Mesenchymal stem cell (in vitro differentiated cells and primary cell): ENCODE data around the gene SH3BP2.

Experiments
- DNase-seq: peaks from one replicate; pipeline ENCODE4 v3.0.0-alpha.2; 2013
- H2AFZ ChIP-seq: one replicate; pipeline ENCODE4 v1.6.1; 2013; ENCODE audit warnings: low read depth, mild to moderate bottlenecking, control low read depth, inconsistent platforms, low read length, moderate library complexity
- H2AK5ac ChIP-seq: 2 replicates; pipeline ENCODE4 v1.6.1; 2013; ENCODE audit warnings: low read length, moderate library complexity, mild to moderate bottlenecking, inconsistent platforms; ENCODE audit not compliant: severe bottlenecking
- H2BK120ac ChIP-seq: one replicate; pipeline ENCODE4 v1.6.1; 2013; ENCODE audit warnings: low read depth, mild to moderate bottlenecking, inconsistent platforms, low read length, moderate library complexity
- H2BK12ac ChIP-seq, 2 experiments: one replicate each; pipeline ENCODE4 v1.6.1; 2013; ENCODE audit warnings: inconsistent platforms in 2 of 2, low read length in 2 of 2, mild to moderate bottlenecking in 2 of 2, moderate library complexity in 2 of 2, control low read depth in 1 of 2
- H2BK15ac ChIP-seq: one replicate; pipeline ENCODE4 v1.6.1; 2013; ENCODE audit warnings: mild to moderate bottlenecking, low read depth, inconsistent platforms; ENCODE audit not compliant: poor library complexity, severe bottlenecking
- H2BK5ac ChIP-seq: 2 replicates; pipeline ENCODE4 v1.6.1; 2013; ENCODE audit warnings: low read depth, mild to moderate bottlenecking, low read length, control low read depth, inconsistent platforms; ENCODE audit not compliant: poor library complexity, severe bottlenecking
- H3K14ac ChIP-seq, 2 experiments: one replicate each; pipeline ENCODE4 v1.6.1; 2013; ENCODE audit warnings: inconsistent platforms in 2 of 2, low read length in 2 of 2, control low read depth in 1 of 2, mild to moderate bottlenecking in 1 of 2, moderate library complexity in 1 of 2
- H3K18ac ChIP-seq, 2 experiments: one replicate each; pipeline ENCODE4 v1.6.1; 2013; ENCODE audit warnings: inconsistent platforms in 2 of 2, low read length in 2 of 2, control low read depth in 1 of 2, low read depth in 1 of 2, mild to moderate bottlenecking in 1 of 2
- H3K23ac ChIP-seq, 2 experiments: one replicate each; pipeline ENCODE4 v1.6.1; 2013; ENCODE audit warnings: inconsistent platforms in 2 of 2, low read length in 2 of 2, mild to moderate bottlenecking in 2 of 2, moderate library complexity in 2 of 2, control low read depth in 1 of 2
- H3K27ac ChIP-seq: 2 replicates; pipeline ENCODE4 v1.5.1; 2013; ENCODE audit warnings: mild to moderate bottlenecking, moderate library complexity, low read length, control low read depth, inconsistent platforms; ENCODE audit not compliant: poor library complexity, severe bottlenecking
- H3K27me3 ChIP-seq, 2 experiments: 2 replicates each; pipeline versions ENCODE4 v1.6.1 to v1.7.0; 2013; ENCODE audit warnings: low read length in 2 of 2, mild to moderate bottlenecking in 2 of 2, moderate library complexity in 2 of 2, control low read depth in 1 of 2, inconsistent platforms in 1 of 2; ENCODE audit not compliant: control insufficient read depth in 1 of 2, insufficient read depth in 1 of 2
- H3K36me3 ChIP-seq, 2 experiments: 2 replicates each; pipeline versions ENCODE4 v1.6.1 to v1.7.0; 2013; ENCODE audit warnings: low read length in 2 of 2, control low read depth in 1 of 2, inconsistent platforms in 1 of 2, low read depth in 1 of 2, mild to moderate bottlenecking in 1 of 2; ENCODE audit not compliant: insufficient read depth in 2 of 2, control insufficient read depth in 1 of 2
- H3K4ac ChIP-seq, 2 experiments: one replicate each; pipeline ENCODE4 v1.6.1; 2013; ENCODE audit warnings: inconsistent platforms in 2 of 2, low read length in 2 of 2, mild to moderate bottlenecking in 2 of 2, moderate library complexity in 2 of 2, control low read depth in 1 of 2, low read depth in 1 of 2
- H3K4me1 ChIP-seq: 2 replicates; pipeline ENCODE4 v1.6.1; 2013; ENCODE audit warnings: low read depth, low read length, control low read depth; ENCODE audit not compliant: control insufficient read depth, insufficient read depth
- H3K4me2 ChIP-seq: 2 replicates; pipeline ENCODE4 v1.6.1; 2013; ENCODE audit warnings: low read length, mild to moderate bottlenecking, inconsistent platforms; ENCODE audit not compliant: poor library complexity, severe bottlenecking
- H3K4me3 ChIP-seq, 2 experiments: 2 replicates each; pipeline versions ENCODE4 v1.5.1 to v1.7.0; 2013; ENCODE audit warnings: low read length in 2 of 2, mild to moderate bottlenecking in 2 of 2, control low read depth in 1 of 2, low read depth in 1 of 2; ENCODE audit not compliant: insufficient read depth in 1 of 2
- H3K79me1 ChIP-seq: replicated peaks from 2 replicates; pipeline ENCODE4 v1.6.1; 2013; ENCODE audit warnings: mild to moderate bottlenecking, control low read depth, low read length, inconsistent platforms; ENCODE audit not compliant: poor library complexity, severe bottlenecking
- H3K9ac ChIP-seq: 2 replicates; pipeline ENCODE4 v1.7.0; 2013; ENCODE audit warnings: mild to moderate bottlenecking, low read length, moderate library complexity
- H3K9me3 ChIP-seq: 2 replicates; pipeline ENCODE4 v1.7.0; 2013; ENCODE audit warnings: mild to moderate bottlenecking, low read length; ENCODE audit not compliant: control insufficient read depth
- H4K8ac ChIP-seq: one replicate; pipeline ENCODE4 v1.6.1; 2013; ENCODE audit warnings: inconsistent platforms, mild to moderate bottlenecking, low read length, moderate library complexity
- H4K91ac ChIP-seq: one replicate; pipeline ENCODE4 v1.6.1; 2013; ENCODE audit warnings: mild to moderate bottlenecking, low read length, inconsistent platforms
- WGBS: methylation state at CpG from one replicate; pipeline ENCODE4 v1.1.7; 2013; ENCODE audit warnings: mixed read lengths; 5-methylcytosine and 5-hydroxymethylcytosine counted together

SH3BP2 gene

DNA sequence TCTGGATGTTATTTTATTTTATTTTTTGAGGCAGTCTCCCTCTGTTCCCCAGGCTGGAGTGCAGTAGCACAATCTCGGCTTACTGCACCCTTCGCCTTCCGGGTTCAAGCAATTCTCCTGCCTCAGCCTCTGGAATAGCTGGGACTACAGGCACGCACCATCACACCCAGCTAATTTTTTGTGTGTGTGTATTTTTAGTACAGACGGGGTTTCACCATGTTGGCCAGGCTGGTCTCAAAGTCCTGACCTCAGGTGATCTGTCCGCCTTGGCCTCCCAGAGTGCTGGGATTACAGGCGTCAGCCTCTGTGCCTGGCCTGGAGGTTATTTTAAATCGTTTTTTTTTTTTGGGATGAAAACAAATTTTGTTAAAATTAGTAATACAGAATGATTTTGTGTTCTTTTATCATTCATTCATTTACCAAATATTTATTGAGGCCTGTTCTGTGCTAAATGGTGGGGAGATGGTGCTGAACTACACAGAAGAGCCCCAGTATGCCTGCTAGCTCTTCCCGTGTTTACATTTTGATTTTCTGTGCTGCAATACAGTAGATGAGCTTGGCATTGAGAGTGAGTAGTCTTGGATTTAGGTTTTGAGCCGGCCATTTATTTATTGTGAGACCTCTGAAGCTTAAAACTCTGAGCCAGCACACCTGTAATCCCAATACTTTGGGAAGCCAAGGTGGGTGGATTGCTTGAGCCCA, 73.4 kb downstream of the SH3BP2 start:
- no peak overlapping the region for H2BK12ac ChIP-seq
- no peak overlapping the region for H3K4ac ChIP-seq
- H3K4me1 ChIP-seq = peaks cover 20% of the 10 kb centered on the region
- H3K4me2 ChIP-seq = no peak overlapping the region
- H4K91ac ChIP-seq = no peak overlapping the region
- no peak overlapping the region for H4K8ac ChIP-seq
- DNase-seq = no peak
- no peak overlapping the region for H2AFZ ChIP-seq
- no peak overlapping the region for H3K18ac ChIP-seq
- no peak overlapping the region for H3K9ac ChIP-seq
- H3K27ac ChIP-seq = no peak overlapping the region
- no peak overlapping the region for H2BK15ac ChIP-seq
- no peak overlapping the region for H2BK120ac ChIP-seq
- H3K4me3 ChIP-seq = no peak overlapping the region
- peaks cover 0 to 3% of the 10 kb centered on the region in 2 experiments for H3K36me3 ChIP-seq
- H3K79me1 ChIP-seq = no peaks in the 10 kb centered on the region
- H3K27me3 ChIP-seq = no peaks in the 10 kb centered on the region
- H2AK5ac ChIP-seq = no peak overlapping the region
- no peak overlapping the region for H3K14ac ChIP-seq
- H3K23ac ChIP-seq = no peak overlapping the region
- 96% methylated on average over 8 of the region's 10 CpGs for WGBS
- no peaks in the 10 kb centered on the region for H3K9me3 ChIP-seq
- H2BK5ac ChIP-seq = no peak overlapping the region

DNA sequence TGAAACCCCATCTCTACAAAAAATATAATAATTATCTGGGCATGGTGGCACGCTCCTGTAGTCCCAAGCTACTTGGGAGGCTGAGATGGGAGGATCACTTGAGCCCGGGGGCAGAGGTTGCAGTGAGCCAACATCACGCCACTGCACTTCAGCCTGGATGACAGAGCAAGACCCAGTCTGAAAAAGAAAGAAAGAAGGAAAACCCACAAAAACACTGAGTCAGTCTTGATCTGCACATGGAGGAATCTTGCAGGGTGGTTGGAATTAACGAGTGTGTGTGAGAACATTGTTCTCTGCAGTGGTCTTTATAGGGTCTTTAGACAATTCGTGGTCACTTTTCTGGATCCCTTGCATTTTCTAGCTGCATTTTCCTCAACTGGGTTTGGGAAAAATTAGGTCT, 74.0 kb downstream of the SH3BP2 start:
- H3K79me1 ChIP-seq = no peaks in the 10 kb centered on the region
- no peak overlapping the region for H3K18ac ChIP-seq
- no peak overlapping the region for H3K4ac ChIP-seq
- no peak overlapping the region for H2BK15ac ChIP-seq
- 88% methylated on average over 5 of the region's 5 CpGs for WGBS
- H2AK5ac ChIP-seq = peak overlapping the region; percentile 41
- H2AFZ ChIP-seq = no peak overlapping the region
- no peak overlapping the region for H3K14ac ChIP-seq
- H3K4me2 ChIP-seq = no peak overlapping the region
- no peak overlapping the region for H4K91ac ChIP-seq
- H2BK12ac ChIP-seq = no peak overlapping the region
- no peak overlapping the region for H3K4me3 ChIP-seq
- H2BK120ac ChIP-seq = no peak overlapping the region
- peaks cover 0 to 3% of the 10 kb centered on the region in 2 experiments for H3K36me3 ChIP-seq
- no peaks in the 10 kb centered on the region for H3K27me3 ChIP-seq
- no peak overlapping the region for H3K9ac ChIP-seq
- peaks cover 20% of the 10 kb centered on the region for H3K4me1 ChIP-seq
- H4K8ac ChIP-seq = no peak overlapping the region
- H3K23ac ChIP-seq = no peak overlapping the region
- H3K27ac ChIP-seq = no peak overlapping the region
- no peaks in the 10 kb centered on the region for H3K9me3 ChIP-seq
- H2BK5ac ChIP-seq = no peak overlapping the region
- peak; percentile 64 for DNase-seq

DNA sequence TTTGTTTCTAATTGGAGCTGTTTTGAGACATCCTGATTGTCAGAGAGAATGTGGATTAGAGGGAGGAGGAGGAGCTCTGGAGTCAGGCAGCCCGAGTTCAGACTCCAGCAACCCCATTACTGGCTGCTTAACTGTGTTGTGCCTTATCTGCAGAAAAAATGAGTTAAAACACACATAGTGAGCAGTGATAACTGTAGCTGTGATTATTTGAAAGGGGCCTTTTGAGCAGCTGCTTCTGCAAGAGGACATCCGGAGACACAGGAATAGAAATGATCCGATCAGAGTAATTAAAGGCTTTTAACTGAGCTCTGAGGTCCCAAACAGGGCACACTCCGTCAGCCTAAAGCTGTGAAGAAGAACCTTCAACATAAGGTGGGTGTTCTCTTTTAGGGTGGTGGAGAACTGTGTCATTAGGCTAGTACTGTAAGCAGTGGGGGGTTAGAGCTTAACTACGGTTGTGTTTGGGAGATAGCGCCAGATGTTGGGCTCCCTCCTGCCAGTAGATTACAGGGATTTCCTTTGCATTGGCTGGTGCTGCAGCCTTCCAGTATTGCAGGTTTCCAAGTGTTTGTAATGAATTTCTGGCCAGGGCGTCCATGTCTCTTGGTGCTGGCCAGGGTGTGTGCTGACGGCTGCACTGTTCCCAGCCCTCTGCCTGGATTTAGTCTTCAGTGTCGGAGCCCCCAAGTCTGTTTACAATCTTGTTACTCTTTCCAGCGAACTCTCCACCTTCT, 75.0 kb downstream of the SH3BP2 start:
- no peak overlapping the region for H3K27ac ChIP-seq
- no peak overlapping the region for H4K91ac ChIP-seq
- H3K4me1 ChIP-seq = peaks cover 21% of the 10 kb centered on the region
- H3K4ac ChIP-seq = peak overlapping the region in 1 of 2 experiments; percentile 42
- H2BK12ac ChIP-seq = no peak overlapping the region
- no peak overlapping the region for H2AFZ ChIP-seq
- no peak overlapping the region for H3K4me2 ChIP-seq
- no peaks in the 10 kb centered on the region for H3K9me3 ChIP-seq
- H3K4me3 ChIP-seq = peak overlapping the region in 1 of 2 experiments; percentile 72
- H3K23ac ChIP-seq = no peak overlapping the region
- no peak overlapping the region for H2AK5ac ChIP-seq
- peak; percentile 77 for DNase-seq
- H2BK15ac ChIP-seq = no peak overlapping the region
- no peak overlapping the region for H2BK120ac ChIP-seq
- peak overlapping the region; percentile 59 to 67 for H3K18ac ChIP-seq
- peak overlapping the region; percentile 62 for H3K9ac ChIP-seq
- H3K79me1 ChIP-seq = no peaks in the 10 kb centered on the region
- no peaks in the 10 kb centered on the region for H3K27me3 ChIP-seq
- peaks cover 0 to 3% of the 10 kb centered on the region in 2 experiments for H3K36me3 ChIP-seq
- no peak overlapping the region for H3K14ac ChIP-seq
- 16% methylated on average over 10 of the region's 10 CpGs for WGBS
- no peak overlapping the region for H2BK5ac ChIP-seq
- H4K8ac ChIP-seq = no peak overlapping the region

DNA sequence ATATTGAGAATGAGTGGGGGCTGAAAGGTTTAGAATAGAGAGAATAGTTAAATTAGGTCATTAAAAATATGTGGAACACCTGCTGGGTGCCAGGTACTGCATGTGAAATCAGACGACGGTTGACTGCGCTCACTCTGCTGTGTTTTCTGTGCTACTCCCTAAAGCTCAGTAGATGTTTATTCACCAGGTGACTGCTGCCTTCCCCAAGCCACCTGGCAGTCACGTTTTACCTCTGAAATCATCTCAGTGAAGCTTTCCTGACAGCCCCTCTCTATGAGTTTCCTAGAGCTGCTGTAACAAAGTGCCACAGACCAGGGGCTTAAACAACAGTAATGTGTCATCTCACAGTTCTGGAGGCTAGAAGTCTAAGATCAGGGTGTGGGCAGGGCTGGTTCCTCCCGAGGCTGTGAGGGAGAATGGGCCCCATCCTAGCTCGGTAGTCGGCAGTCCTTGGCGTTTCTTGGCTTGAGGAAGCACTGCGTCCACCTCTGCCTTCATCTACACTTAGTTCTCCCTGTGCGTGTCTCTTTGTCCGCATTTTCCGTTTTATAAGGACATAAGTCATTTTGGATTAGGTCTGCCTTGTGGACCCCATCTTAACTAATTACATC, 76.1 kb downstream of the SH3BP2 start:
- no peak overlapping the region for H2BK5ac ChIP-seq
- no peak overlapping the region for H2BK12ac ChIP-seq
- H3K14ac ChIP-seq = peak overlapping the region in 1 of 2 experiments; percentile 4
- H2AFZ ChIP-seq = no peak overlapping the region
- H3K4me2 ChIP-seq = no peak overlapping the region
- no peaks in the 10 kb centered on the region for H3K9me3 ChIP-seq
- H3K18ac ChIP-seq = peak overlapping the region in 1 of 2 experiments; percentile 12
- H3K4me3 ChIP-seq = peak overlapping the region in 1 of 2 experiments; percentile 72
- H2BK15ac ChIP-seq = no peak overlapping the region
- H2AK5ac ChIP-seq = peak overlapping the region; percentile 33
- WGBS = 80% methylated on average over 12 of the region's 12 CpGs
- H3K79me1 ChIP-seq = no peaks in the 10 kb centered on the region
- H3K9ac ChIP-seq = peak overlapping the region; percentile 62
- DNase-seq = no peak
- no peak overlapping the region for H3K23ac ChIP-seq
- peak overlapping the region; percentile 36 for H4K8ac ChIP-seq
- no peak overlapping the region for H3K27ac ChIP-seq
- peak overlapping the region in 1 of 2 experiments; percentile 42 for H3K4ac ChIP-seq
- peaks cover 0 to 3% of the 10 kb centered on the region in 2 experiments for H3K36me3 ChIP-seq
- peaks cover 21% of the 10 kb centered on the region for H3K4me1 ChIP-seq
- no peak overlapping the region for H4K91ac ChIP-seq
- H2BK120ac ChIP-seq = no peak overlapping the region
- no peaks in the 10 kb centered on the region for H3K27me3 ChIP-seq
